8988T (cell line): ENCODE results near the gene ZC3HAV1.
"Not testable (repeated sequence)": the region's sequence is repeated elsewhere in the genome, so short reads cannot be mapped to it uniquely, and the experiment has no call there.

Experiments used
- DNase-seq: peaks from one replicate; pipeline ENCODE4 v3.0.0; 2011

Gene ZC3HAV1

DNA sequence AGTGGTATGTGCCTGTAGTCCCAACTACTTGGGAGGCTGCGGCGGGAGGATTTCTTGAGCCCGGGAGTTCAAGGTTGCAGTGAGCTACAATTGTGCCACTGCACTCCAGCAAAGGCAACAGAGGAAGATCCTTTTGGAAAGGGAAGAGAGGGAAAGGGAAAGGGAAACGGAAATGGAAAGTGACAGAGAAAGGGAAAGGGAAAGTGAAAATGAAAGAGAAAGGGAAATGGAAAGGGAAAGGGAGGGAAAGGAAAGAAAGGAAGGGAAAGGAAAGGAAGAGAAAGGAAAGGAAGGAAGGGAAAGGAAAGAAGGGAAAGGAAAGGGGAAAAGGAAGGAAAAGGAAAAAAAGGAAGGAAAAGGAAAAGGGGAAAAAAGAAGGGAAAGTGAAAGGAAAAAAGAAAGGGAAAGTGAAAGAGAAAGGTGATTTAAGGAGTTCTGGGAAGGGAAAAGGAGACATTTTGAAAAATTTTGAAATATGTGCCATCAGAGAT, 2.3 kb upstream of the ZC3HAV1 start:
- DNase-seq = no peak

DNA sequence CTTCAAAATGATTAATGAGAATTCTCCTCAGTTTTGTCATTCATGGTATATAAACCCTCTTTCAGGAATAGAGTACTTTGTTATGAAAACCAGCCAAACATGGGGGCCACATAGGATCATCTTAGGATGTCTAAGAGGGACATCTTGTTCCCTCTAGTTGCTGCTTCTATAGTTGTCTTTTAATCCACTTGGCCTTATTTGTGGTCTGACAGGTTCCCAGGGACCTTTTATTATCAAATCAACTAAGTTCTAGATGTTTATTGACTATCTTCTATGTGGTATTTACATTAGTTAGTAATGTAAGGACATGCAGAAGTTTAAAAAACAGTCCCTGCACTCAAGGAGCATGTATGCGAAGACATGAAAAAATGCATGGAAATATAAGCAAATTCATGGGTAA, 1.6 kb upstream of the ZC3HAV1 start:
- no peak for DNase-seq

DNA sequence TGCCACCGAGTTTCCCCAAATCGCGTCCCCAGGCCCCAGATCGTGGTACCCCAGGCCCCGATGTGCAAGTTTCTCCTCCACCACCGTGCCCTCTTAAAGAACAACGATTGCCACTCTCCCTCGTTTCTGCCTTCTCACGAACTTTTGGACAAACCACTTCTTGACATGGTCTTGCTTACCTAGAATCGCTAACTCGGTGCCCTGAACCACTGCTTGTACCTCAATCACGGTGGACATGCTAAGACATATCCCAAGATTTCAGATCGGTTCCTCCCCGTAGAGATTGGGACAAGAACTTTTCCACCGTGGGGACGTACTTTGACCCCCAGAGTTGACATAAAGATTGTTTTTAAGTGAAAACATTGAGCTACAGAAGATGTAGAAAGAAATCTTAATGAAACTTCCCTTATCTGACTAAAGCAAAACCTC, 477 bp upstream of the ZC3HAV1 start:
- no peak for DNase-seq

DNA sequence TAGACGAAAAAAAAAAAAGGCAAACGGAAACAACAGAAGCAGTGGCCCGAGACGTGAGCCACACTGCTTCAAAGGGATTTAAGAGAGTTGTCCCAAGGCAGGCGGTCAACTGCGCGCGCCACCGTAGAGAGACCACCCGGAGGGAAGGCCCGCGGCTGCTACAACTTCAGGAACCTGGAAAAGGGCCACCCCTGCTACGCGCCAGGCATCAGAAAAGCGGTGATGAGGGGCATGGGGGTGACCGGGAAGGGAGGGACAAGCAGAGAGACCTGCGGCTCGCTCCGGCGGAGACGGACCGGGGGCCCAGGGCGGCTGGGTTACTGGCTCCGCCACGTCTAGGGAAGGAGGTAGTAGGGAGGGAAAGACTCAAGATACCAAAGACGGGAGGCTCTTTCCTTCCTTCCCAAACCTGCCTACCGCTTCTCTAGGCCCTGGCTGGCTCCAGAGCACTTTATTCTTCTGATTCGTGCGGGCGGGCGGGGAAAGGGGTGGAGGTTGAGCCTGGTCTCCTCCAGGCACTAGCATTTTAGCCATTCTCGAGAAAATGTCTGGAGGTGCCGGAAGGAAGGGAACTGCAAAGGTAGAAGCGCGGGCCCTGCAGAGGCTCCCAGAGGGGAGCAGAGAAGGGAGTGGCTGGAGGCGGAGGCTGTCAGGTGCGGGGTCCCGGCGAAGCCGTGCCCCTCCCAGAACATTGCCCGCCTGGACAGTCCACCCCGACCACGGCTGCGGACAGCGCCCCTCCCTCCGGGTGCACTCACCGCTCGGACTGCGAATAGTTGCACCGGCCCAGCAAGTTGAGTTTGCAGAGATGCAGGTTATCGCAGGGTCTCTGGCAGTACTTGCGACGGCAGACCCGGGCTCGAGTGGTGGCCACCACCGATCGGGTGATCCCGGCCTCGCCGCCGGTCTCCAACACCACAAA, 993 bp downstream of the ZC3HAV1 start:
- DNase-seq = peak; percentile 32

DNA sequence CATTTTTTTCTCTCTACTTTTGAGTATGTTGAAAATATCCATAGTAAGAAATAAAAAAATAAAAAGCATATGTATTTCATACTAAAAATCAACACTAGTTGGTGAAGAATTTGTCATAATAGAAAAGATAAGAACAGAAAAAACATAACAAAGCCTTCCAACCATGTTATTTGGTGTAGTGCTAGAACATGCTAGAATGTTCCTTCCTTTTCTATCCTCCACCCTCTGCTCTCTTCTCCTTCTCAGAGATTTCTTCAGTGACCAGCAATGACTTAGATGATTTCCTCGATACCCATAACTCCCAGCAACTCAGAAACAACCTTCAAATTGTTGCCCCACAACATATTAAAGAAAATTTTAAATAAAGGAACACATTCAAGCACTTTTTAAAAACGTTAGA, 2.6 kb downstream of the ZC3HAV1 start:
- DNase-seq = no peak

DNA sequence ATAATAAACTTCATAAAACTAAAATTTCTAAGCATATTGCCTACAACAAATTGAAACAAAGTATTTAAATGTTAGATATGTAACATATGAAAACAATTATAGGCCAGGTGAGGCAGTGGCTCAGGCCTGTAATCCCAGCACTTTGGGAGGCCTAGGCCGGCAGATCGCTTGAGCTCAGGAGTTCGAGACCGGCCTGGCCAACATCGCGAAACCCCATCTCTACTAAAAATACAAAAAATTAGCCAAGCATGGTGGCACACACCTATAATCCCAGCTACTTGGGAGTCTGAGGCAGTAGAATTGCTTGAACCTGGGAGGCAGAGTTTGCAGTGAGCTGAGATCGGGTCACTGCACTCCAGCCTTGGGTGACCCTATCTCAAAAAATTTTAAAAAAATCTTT, 3.3 kb downstream of the ZC3HAV1 start:
- DNase-seq = not testable (repeated sequence)

DNA sequence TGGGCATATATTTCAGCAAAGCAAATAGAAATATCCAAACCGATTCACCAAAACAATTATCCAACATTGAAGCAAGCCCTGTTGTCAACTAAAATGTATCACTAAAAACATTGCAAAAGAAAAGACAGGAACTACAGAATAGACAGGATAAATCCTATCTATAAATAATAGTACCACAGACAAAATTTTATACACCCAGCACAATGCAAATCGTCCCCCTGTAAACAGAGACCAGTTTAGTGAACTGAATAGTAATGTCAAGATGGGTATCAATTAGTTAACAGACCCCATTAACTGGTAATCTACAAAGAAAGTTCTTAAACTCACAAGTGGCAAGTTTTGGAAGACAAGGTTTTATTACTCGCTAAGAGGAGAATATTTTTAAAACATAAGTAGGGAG, 4.0 kb downstream of the ZC3HAV1 start:
- DNase-seq = no peak

DNA sequence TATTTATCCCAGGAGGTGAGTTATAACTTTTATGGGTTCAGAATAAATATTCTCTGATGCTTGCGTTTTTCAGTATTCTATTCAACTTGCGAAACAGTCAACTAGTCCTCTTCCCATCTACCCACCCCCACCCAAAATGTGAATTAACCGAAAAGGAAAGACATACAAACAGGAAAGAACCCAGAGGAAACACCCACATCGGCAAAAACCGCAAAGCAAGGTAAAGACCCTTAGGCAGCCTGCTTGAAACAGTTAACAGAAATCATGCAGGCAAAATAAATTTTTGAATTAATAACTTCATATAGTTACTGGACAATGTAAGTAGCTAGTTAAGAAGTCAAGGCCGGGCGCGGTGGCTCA, 5.4 kb downstream of the ZC3HAV1 start:
- DNase-seq = no peak

DNA sequence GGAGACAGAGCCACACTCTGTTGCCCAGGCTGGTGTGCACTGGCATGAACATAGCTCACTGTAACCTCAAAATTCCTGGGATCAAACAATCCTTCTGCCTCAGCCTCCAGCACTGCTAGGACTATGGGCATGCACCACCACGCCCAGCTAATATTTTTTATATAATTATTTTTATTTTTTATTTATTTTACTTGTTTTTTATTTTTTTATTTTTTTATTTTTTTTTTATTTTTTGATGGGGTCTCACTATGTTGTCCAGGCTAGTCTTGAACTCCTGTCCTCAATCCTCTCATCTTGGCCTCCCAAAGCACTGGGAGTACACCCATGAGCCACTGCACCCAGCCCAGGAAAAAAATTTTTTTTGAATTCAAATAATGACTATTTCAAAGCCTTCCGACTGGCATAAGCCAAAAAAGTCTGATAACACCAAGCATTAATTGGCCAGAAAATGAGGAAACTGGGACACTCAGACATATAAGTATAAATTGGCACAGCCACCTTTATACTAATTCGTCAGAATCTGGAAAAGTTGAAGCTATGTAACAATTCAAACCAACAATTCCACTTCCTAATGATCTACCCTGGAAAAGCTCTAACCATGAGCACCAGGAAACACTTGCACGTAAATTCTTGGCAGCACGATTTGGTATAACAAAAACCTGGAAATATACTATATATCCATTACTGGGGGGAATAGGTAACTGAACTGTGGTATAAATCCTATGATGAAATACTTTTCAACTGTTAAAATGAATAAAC, 6.3 kb downstream of the ZC3HAV1 start:
- DNase-seq = no peak

DNA sequence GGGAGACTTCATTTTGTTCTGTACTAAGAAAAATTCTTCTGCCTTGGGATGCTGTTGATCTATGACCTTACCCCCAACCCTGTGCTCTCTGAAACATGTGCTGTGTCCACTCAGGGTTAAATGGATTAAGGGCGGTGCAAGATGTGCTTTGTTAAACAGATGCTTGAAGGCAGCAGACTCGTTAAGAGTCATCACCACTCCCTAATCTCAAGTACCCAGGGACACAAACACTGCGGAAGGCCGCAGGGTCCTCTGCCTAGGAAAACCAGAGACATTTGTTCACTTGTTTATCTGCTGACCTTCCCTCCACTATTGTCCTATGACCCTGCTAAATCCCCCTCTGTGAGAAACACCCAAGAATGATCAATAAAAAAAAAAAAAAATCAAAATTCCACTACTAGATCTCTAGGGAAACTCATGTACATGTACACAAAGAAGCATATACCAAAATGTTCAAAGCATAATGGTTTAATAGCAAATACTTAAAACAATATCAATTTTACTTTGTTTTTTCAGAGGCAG, 7.8 kb downstream of the ZC3HAV1 start:
- not testable (repeated sequence) for DNase-seq

DNA sequence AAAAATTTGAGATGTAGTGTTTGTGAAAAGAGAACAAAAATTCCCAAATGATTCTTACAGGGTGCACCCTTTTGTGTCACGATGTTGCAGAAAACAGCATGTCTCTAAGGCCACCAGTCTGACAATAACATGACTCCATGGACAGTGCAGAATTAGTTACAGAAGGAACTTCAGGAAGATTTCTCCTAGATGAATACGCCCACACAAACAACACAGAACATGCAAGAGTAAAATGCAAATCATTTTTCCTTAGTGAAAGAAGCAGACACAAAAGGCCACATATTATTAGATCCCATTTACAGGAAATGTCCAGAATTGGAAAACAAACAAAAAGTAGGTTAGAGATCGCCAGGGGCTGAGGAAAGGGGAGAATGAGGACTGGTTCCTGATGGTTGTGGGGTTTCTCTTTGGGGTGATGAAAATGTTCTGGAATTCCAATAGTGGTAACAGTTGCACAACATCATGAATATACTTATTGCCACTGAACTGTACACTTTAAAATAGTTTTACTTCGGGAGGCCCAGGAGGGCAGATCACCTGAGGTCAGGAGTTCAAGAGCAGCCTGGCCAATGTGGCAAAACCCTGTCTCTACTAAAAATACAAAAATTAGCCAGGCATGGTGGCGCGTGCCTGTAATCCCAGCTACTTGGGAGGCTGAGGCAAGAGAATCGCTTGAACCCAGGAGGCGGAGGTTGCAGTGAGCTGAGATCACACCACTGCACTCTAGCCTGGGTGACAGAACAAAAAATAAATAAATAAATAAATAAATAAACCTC, 10.2 kb downstream of the ZC3HAV1 start:
- no peak for DNase-seq

DNA sequence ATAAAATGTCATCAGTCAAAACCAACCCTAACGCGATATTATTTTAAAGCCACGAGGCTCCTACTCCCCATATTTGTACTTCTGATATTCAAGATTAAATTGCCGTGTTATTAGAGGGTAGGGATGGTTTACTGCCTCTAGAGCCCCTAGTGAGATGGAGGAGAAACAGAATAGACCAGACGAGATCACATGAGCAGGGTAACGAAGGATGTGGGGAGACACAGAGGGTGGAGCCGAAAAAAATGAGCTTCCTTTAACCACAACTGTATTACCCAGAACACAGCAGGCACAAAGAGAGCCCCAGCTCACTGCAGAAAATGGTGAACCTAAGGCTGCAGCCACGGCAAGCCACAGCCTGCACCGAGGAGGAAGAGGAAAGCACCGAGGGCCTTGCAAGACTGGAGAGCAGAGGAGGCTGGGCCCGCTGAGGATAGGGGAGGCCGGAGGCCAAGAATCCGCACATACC, 14.3 kb downstream of the ZC3HAV1 start:
- DNase-seq = no peak

DNA sequence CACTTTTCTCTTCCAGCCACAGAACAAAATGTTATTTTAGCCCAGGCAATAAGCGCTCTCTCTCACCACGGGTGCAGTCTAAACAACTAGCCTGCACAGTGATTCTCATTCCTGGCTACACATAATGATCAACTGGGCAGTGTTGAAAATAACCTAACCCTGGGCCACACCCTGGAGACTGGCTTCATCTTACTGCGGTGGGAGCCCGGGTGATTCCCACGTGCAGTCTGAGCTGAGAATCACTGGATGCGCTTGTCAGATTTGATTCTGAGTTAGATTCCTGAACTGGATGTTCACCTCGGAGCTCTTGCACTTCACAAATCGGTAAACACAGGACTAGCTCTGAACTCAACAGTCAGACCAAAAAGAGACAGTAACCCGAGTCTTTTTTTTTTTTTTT, 14.9 kb downstream of the ZC3HAV1 start:
- no peak for DNase-seq

DNA sequence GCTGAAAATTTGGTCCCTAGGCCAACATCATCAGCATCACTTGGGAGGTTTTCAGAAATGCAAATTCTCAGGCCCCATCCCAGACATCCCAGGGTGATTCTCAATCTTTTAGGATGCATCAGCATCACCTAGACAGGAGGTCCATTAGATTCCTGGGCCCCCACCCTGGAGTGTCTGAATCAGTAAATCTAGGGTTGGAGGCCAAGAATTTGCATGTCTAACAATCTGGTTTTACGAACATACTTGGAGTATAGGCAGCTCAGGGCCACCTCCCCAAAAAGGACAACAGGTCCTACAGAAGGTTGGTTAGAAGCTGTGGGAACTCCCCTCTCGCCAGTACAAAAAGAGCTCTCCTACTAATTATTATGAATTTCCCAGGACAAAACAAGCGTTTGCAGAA, 15.5 kb downstream of the ZC3HAV1 start:
- no peak for DNase-seq

DNA sequence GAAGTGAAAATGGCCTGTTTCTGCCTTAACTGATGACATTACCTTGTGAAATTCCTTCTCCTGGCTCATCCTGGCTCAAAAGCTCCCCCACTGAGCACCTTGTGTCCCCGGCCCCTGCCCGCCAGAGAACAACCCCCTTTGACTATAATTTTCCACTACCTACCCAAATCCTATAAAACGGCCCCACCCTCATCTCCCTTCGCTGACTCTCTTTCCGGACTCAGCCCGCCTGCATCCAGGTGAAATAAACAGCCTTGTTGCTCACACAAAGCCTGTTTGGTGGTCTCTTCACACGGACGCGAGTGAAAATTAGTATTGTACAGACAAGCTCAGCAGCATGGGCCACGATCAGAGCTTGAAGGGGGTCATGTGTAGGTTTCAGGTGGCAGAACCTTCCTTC, 16.0 kb downstream of the ZC3HAV1 start:
- not testable (repeated sequence) for DNase-seq

DNA sequence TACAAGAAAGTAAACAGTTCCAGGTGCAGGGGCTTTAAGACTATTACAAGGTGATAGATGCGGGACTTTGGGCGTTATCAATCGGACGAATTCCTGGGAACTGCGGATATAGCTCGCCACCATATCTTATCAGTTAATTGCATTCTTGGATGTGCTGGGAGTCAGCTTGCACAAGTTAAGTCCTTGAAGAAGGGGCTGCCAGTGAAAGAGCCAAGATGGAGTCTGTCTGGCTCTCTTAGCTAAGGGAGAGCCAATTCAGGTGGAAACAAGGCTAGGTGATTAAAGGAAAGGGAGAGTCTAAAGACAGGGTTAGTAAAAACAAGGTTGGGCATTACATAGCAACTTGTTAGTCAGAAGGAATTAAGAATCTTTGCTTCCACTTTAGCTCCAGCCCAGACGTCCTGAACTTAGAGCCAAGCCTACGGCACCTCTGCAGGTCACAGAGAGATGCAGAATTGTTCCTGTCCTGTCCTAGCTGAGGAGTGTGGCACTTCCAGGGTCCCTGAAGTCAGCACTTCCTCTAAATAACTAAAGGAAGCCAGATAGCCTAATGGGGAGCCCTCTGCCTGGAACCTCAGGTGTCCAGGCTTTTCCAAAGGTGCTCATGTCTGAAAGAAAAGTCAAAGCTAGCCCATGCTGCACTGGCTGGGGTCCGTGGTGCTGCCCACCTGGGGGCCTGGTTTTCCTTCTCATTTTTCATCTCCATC, 17.3 kb downstream of the ZC3HAV1 start:
- DNase-seq = no peak

DNA sequence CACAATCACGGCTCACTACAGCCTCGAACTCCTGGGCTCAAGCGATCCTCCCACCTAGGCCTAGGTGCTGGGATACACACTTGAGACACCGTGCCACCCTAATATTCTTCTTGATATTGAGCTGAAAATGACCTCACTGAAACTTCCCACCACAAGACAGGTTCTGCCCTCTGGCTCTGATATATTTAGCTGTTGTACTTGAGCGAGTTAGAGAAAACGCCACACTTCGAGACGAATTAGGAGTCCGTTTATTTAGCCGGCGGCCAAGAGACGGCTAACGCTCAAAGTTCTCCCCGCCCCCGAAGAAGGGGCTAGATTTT, 17.9 kb downstream of the ZC3HAV1 start:
- no peak for DNase-seq

DNA sequence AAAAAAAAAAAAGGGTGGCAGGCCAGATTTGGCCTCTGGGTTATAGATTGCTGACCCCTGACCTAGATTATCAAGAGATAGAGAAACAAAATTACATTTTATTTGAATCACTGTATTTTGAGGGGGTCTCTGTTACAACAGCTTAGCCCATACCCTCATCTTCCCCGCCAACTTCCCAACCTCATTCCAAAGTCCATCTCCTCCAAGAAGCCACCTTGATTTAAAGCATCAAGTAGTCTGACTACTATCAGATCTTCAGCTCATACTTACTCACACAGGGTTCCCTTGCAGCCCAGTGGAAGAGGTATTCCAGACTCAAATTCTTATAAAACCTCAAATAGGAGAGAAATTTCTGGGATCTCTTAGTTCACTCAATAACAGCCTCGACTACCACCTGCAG, 20.4 kb downstream of the ZC3HAV1 start:
- no peak for DNase-seq

DNA sequence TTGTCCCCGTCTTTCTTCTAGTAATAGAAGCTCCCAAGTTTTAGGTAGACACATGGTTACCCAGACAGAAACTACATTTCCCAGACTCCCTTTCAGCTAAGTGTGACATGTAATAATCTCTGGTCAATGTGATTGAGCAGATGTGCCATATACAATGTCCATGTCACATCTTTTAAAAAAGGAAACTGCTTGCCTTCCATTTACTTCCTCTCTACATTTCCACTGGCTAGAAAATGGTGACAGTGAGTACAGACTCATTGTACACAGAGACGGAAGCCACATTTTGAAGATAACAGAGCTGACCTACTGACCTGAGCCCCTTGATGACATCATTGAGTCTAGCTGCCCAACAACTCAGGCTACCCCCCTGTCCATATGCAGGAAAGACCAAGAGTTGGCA, 21.3 kb downstream of the ZC3HAV1 start:
- no peak for DNase-seq

DNA sequence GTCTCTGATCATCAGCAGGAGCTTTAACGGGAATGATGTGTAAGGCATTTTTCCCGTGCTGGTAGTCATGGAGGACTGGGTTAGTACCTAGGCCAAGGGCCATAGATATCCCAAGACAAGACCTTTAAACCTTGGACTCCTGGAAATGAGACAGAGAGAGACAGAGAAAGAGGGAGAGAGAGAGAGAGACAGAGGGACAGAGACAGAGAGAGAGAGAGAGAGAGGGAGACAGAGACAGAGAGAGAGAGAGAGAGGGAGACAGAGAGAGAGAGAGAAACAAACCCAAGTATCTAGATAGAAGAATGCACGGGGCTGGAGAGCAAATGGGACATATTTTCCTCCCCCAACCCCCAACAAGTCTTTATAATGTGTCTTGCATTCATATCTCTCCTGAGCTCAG, 22.3 kb downstream of the ZC3HAV1 start:
- DNase-seq = no peak

DNA sequence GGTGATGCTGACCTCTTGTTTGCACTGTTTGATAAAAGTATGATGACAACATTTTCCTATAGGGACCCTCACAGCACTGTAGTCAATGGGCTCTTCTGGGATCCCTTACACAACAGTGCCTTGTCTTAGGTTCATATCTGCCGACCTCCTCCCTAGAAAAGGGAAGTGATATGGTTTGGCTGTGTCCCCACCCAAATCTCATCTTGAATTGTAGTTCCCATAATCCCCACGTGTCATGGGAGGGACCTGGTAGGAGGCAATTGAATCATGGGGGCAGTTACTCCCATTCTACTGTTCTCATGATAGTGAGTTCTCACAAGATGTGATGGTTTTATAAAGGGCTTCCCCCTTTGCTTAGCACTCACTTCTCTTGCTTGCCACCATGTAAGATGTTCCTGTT, 23.1 kb downstream of the ZC3HAV1 start:
- no peak for DNase-seq

DNA sequence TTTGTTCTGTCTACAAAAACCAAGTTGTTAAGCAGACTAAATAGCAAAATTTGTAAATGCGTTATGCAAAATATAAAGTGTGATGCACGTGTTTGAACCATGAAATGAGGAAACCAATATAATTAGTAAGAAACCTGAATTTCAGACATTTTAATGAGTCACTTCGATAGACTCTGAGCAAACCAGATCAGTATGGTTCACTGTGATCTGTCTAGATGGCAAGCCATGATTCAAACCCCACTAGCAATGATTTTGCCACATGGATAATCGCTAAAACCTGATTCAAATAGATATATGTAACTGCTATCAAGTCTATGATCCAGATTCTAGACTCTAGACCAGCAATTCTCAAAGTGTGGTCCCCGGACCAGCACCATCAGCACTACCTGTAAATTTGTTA, 24.8 kb downstream of the ZC3HAV1 start:
- DNase-seq = no peak

DNA sequence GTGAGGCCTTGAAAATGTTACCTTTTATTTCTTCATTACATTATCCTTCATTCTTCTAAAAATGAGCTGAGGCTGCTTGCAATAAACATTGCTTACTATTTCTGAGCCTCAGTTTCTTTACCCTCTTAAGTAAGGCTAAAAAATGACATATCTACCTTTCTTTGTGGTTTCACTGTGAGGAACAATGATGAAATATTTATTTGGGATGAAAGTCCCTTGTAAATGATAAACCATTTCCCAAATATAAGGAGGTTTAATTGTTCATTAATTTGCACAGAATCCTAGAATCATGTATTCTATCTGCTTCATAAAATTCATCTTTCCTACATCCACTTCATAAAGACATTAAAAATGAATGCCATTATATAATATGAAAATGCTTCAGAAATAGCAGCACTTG, 27.9 kb downstream of the ZC3HAV1 start:
- no peak for DNase-seq
